ENCODE data around the gene ACBD4.

DNA sequence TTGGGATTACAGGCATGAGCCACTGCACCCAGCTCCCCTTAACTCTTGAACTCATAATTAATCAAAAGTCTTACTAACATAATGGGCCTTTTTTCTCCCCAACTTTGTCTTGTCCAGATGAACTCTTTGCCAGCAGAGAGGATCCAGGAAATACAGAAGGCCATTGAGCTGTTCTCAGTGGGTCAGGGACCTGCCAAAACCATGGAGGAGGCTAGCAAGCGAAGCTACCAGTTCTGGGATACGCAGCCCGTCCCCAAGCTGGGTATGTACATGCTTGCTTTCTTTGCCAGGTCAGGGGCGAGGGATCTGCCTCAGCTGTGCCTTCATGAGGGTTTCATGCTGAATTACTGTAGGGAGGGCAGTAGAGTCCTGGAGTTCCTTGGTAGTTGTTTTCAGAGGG lies 49.1 kb upstream of the ACBD4 start:
- TF ChIP-seq, protein P1, sequence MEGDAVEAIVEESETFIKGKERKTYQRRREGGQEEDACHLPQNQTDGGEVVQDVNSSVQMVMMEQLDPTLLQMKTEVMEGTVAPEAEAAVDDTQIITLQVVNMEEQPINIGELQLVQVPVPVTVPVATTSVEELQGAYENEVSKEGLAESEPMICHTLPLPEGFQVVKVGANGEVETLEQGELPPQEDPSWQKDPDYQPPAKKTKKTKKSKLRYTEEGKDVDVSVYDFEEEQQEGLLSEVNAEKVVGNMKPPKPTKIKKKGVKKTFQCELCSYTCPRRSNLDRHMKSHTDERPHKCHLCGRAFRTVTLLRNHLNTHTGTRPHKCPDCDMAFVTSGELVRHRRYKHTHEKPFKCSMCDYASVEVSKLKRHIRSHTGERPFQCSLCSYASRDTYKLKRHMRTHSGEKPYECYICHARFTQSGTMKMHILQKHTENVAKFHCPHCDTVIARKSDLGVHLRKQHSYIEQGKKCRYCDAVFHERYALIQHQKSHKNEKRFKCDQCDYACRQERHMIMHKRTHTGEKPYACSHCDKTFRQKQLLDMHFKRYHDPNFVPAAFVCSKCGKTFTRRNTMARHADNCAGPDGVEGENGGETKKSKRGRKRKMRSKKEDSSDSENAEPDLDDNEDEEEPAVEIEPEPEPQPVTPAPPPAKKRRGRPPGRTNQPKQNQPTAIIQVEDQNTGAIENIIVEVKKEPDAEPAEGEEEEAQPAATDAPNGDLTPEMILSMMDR (IDR thresholded peaks at IDR 0.05) = no peak
- TF ChIP-seq EZH2phosphoT487 (IDR thresholded peaks at IDR 0.05) = no peak
